BLaER1 (cell line): ENCODE data around the gene B9D2.

Experiments
- H3K27ac ChIP-seq: shearing (Covaris generic); formaldehyde crosslinking; 2 replicates; pipeline ENCODE4 v1.8.1; 2022
- H3K27me3 ChIP-seq: shearing (Covaris generic); formaldehyde crosslinking; 2 replicates; pipeline ENCODE4 v1.8.1; 2022
- H3K36me3 ChIP-seq: shearing (Covaris generic); formaldehyde crosslinking; 2 replicates; pipeline ENCODE4 v1.8.1; 2022
- H3K4me1 ChIP-seq: shearing (Covaris generic); formaldehyde crosslinking; 2 replicates; pipeline ENCODE4 v1.8.1; 2022
- H3K4me2 ChIP-seq: shearing (Covaris generic); formaldehyde crosslinking; 2 replicates; pipeline ENCODE4 v1.8.1; 2022
- H3K4me3 ChIP-seq: shearing (Covaris generic); formaldehyde crosslinking; 2 replicates; pipeline ENCODE4 v1.8.1; 2022
- H3K9ac ChIP-seq: shearing (Covaris generic); formaldehyde crosslinking; 2 replicates; pipeline ENCODE4 v1.8.1; 2022
- H3K9me3 ChIP-seq: shearing (Covaris generic); formaldehyde crosslinking; 2 replicates; pipeline ENCODE4 v1.8.1; 2022
- H4K20me1 ChIP-seq: shearing (Covaris generic); formaldehyde crosslinking; 2 replicates; pipeline ENCODE4 v1.8.1; 2022
- Cebpa-rat ChIP-seq: shearing (Covaris generic); IDR thresholded peaks from 2 replicates; pipeline ENCODE4 v1.8.1; 2022

Gene B9D2

DNA sequence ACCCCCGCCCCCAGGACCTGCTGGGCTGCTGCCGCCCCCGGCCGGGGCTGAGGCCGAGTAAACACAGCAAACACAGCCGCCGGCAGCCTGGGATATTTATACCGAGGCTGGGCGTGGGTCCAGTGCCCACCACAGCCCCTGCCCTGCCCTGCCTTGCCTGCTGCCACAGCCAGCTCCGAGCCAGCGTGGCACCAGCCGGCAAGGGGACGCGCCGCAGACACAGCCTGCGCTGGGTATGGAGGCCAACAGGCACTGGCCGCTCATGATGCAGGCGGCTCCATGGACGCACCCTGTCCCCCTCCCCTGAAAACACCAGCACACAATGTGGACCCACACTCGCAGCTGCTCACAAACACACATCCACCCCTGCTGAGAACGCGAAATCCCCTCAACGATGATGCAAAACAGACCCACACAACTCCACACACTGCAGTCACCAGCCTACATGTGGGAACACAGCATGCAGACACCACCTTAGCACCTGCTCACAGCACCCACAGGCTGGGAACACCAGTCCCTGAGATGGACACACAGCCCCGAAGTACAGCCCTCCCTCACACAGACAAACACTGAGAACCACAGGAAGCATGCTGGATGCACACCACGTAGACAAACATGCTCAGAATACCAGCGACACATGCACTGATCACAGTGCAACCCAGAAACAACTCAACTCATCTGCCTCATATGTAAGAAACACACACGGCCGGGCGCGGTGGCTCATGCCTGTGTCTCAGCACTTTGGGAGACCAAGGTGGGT, 37.8 kb downstream of the B9D2 start:
- no peaks in the 10 kb centered on the region for H3K9me3 ChIP-seq
- peaks cover 84% of the 10 kb centered on the region for H4K20me1 ChIP-seq
- peak overlapping the region; percentile 55 for H3K4me3 ChIP-seq
- no peaks in the 10 kb centered on the region for H3K27me3 ChIP-seq
- no peak for TF ChIP-seq Cebpa-rat
- H3K4me1 ChIP-seq, result peaks cover 88% of the 10 kb centered on the region
- H3K4me2 ChIP-seq, result peak overlapping the region; percentile 98
- H3K27ac ChIP-seq, result peak overlapping the region; percentile 80
- peak overlapping the region; percentile 71 for H3K9ac ChIP-seq
- H3K36me3 ChIP-seq, result peaks cover 39% of the 10 kb centered on the region

DNA sequence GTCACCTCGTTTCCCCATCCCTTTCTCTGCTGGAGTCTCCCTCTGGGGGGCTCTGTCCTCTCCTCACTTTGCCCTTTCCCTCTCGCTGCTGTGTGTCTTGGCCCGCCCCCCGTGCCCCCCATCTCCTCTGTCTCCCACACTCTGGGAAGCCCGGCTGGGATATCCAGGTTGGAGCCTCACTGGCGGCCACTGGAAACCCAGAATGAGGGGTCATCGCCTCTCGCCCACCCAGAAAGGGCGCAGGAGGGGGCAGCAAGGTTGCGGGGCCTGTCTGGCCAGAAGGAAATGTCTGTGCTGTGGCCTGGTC, 38.4 kb downstream of the B9D2 start:
- Histone ChIP-seq H3K9ac (peak overlapping the region; percentile 42), H4K20me1 (peaks cover 88% of the 10 kb centered on the region), H3K4me3 (no peak overlapping the region), H3K27ac (peak overlapping the region; percentile 80), H3K36me3 (peaks cover 41% of the 10 kb centered on the region), H3K9me3 (no peaks in the 10 kb centered on the region), H3K4me1 (peaks cover 88% of the 10 kb centered on the region), H3K27me3 (no peaks in the 10 kb centered on the region), H3K4me2 (peak overlapping the region; percentile 98)
- TF ChIP-seq Cebpa-rat, result no peak

DNA sequence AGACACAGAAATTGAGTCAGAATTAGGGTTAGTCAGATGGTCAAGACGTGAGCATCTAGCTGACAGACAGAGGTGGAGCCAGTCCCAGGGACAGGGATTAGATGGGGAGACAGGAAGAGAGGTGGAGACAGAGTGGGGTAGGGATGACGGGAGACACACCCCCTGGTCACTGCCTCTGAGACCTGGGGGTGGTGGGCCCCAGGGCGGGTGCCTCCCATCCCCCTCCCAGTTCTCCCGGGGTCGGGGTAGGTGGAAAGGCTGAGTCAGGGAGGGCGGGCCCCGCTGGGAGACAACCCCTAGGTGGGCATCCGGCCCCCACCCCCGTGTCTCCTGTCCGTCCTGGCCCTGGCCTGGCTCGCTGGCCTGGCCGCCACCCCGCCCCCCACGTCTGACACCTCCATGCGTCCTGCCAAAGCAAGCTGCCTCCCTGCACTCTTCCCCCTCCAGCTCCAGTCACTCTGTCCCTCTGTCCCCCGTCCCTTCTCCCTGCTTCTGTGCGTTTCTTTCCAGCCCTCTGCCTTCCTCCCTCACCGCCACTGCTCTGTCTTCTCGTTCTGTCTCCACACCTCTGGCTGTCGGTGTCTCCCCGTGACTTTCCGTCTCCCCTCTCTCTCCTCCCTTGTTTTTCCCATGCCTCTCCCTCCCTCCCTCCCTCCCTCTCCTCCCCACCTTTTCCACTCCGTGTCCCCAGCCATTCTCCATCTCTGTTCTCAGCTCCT, 38.9 kb downstream of the B9D2 start:
- Histone ChIP-seq H3K36me3 (peaks cover 41% of the 10 kb centered on the region), H3K9ac (no peak overlapping the region), H4K20me1 (peaks cover 93% of the 10 kb centered on the region), H3K27me3 (no peaks in the 10 kb centered on the region), H3K4me3 (no peak overlapping the region), H3K4me2 (peak overlapping the region; percentile 98), H3K4me1 (peaks cover 88% of the 10 kb centered on the region), H3K9me3 (no peaks in the 10 kb centered on the region), H3K27ac (no peak overlapping the region)
- no peak for TF ChIP-seq Cebpa-rat

DNA sequence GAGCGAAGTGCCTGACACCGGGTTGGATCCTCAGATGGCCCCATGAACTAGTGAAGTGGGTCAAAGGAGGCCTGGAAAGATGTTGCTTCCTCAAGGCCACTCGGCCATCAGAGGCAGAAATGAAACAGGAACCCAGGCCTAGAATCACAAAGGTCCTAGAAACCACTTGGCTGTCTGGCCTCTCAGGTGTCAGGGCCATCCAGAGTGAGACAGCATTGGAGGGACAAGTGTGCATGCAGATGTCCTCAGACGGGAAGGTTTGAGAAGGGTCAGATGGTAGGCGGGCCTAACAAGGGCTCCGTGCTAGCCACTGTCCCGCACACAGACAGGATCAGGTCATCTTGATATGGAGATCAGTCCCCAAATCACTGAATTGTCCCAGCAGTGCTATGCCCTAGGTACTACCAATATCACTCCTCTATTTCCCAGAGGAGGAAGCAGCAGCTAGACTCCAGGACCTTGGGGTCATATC, 39.7 kb downstream of the B9D2 start:
- Histone ChIP-seq H3K9ac (peak overlapping the region; percentile 59; the same call in 1 of the 2 replicates), H3K27ac (peak overlapping the region; percentile 70), H3K4me3 (no peak overlapping the region), H3K4me2 (peak overlapping the region; percentile 98), H3K9me3 (no peaks in the 10 kb centered on the region), H3K27me3 (no peaks in the 10 kb centered on the region), H4K20me1 (peaks cover 97% of the 10 kb centered on the region), H3K36me3 (peaks cover 44% of the 10 kb centered on the region), H3K4me1 (peaks cover 82% of the 10 kb centered on the region)
- no peak for TF ChIP-seq Cebpa-rat

DNA sequence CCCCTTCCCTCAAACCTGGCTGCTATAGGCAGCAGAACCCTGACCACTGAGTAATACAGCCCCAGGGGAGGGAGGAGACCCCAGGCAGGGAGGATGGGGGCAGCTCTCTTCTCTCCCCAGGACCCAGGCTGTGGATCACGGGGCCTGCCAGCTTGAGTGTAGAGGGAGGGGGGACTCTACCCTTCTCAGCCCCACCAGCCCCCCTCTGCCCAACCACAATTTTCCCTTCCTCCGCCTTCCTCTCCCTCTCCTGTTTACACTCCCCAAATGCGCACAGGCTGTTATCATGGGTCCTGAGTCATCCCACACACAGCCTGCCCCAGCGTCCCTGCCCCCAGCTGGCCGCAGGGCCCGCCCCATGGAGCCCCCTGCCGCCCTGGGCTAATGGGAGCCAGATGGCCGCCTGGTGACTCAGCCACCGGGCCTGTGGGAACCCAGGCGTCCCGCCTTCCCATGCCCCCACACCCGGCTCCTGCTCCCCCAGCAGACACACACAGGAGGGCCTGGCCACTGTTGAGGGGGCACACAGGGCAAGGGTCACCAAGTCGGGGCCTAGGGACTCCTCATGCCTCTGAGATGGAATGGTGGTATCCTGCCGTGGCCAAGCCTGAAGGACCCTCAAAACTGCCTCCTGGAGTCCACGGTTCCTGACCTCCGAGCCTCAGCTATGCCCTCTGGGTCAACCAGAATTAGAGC, 40.4 kb downstream of the B9D2 start:
- no peak for TF ChIP-seq Cebpa-rat
- Histone ChIP-seq H3K4me2 (peak overlapping the region; percentile 98), H3K36me3 (peaks cover 51% of the 10 kb centered on the region), H3K9me3 (no peaks in the 10 kb centered on the region), H3K4me1 (peaks cover 75% of the 10 kb centered on the region), H3K27ac (peak overlapping the region; percentile 70), H3K9ac (peak overlapping the region; percentile 59), H3K27me3 (no peaks in the 10 kb centered on the region), H4K20me1 (peaks cover 97% of the 10 kb centered on the region), H3K4me3 (no peak overlapping the region)

DNA sequence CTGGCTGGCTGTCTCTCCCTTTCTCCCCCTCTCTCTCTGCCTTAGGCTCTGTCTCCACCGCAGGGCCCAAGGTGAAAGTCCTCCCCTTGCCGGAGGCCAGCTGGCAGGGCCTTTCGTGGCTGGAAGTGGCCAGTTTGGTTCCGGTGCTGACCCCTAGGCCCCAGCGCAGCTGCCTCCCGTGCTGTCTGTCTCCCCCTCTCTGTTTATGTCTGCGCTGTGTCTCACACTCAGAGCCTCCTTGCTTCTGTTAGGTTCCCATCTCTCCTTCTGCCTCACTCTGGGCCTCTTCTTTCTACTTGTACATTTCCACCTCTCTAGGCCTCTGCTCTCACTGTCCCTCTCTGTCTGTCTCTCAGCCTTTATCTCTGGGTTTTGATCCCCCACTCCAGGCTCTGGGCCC, 40.9 kb downstream of the B9D2 start:
- Histone ChIP-seq H3K36me3 (peaks cover 56% of the 10 kb centered on the region), H3K4me3 (no peak overlapping the region), H3K4me1 (peaks cover 69% of the 10 kb centered on the region), H3K9ac (peak overlapping the region; percentile 59), H3K27ac (peak overlapping the region; percentile 70), H3K27me3 (no peaks in the 10 kb centered on the region), H3K4me2 (peak overlapping the region; percentile 98), H4K20me1 (peaks cover 97% of the 10 kb centered on the region), H3K9me3 (no peaks in the 10 kb centered on the region)
- TF ChIP-seq Cebpa-rat, result no peak

DNA sequence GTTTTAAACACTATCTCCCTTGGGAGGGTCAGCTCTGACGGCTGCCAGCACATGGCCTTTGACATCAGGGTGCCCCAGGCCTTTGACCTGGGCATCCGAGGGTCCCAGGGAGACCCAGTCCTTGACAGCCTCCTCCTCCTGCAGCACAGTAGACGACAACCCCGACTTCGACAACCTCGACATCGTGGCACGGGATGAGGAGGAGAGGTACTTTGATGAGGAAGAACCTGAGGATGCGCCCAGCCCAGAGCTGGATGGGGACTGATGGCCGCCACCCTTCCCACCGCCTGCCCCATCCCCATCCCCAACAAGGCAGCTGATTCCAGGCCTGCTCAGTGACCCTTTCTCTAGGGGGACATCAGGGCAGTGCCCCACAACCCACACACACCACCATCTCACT, 41.5 kb downstream of the B9D2 start:
- Histone ChIP-seq H3K9ac (peak overlapping the region; percentile 59; the same call in 1 of the 2 replicates), H3K4me3 (no peak overlapping the region), H3K9me3 (no peaks in the 10 kb centered on the region), H3K36me3 (peaks cover 62% of the 10 kb centered on the region), H3K27me3 (no peaks in the 10 kb centered on the region), H4K20me1 (peaks cover 93% of the 10 kb centered on the region), H3K27ac (peak overlapping the region; percentile 70), H3K4me2 (peak overlapping the region; percentile 98), H3K4me1 (peaks cover 64% of the 10 kb centered on the region)
- TF ChIP-seq Cebpa-rat, result no peak

DNA sequence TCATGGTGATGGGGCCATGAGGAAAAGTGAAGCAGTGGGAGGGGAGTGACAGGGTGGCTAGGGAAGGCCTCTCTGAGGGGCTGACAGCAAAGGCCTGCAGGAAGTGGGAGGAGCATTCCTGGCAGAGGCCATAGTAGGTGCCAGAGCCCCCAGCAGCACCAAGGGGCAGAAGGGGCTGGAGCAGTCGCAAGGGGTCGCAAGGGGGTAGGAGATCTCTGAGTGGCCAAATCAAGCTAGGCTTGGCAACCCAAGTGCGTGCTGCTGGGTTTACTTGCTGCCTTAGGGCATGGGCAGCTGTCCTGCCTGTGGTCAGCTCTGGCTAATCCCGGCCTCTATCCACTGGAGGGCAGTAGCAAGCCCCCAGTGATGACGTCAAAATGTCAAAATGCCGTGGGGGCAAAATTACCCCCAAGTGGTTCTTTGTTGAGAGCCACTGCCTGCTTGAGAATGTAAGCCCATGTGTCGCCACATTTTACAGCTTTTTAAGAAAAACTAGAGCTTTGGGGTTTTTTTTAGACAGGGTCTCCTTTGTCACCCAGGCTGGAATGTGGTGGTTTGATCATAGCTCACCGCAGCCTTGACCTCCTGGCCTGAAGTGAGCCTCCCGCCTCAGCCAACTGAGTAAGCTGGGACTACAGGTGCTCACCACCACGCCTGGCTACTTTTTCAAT, 42.2 kb downstream of the B9D2 start:
- H3K36me3 ChIP-seq, result peaks cover 69% of the 10 kb centered on the region
- no peaks in the 10 kb centered on the region for H3K9me3 ChIP-seq
- no peak overlapping the region for H3K4me3 ChIP-seq
- H3K27ac ChIP-seq, result peak overlapping the region; percentile 20
- no peak for TF ChIP-seq Cebpa-rat
- H3K27me3 ChIP-seq, result no peaks in the 10 kb centered on the region
- peak overlapping the region; percentile 98 for H3K4me2 ChIP-seq
- H3K9ac ChIP-seq, result no peak overlapping the region; the same call in 1 of the 2 replicates
- H4K20me1 ChIP-seq, result peaks cover 85% of the 10 kb centered on the region
- peaks cover 56% of the 10 kb centered on the region for H3K4me1 ChIP-seq

DNA sequence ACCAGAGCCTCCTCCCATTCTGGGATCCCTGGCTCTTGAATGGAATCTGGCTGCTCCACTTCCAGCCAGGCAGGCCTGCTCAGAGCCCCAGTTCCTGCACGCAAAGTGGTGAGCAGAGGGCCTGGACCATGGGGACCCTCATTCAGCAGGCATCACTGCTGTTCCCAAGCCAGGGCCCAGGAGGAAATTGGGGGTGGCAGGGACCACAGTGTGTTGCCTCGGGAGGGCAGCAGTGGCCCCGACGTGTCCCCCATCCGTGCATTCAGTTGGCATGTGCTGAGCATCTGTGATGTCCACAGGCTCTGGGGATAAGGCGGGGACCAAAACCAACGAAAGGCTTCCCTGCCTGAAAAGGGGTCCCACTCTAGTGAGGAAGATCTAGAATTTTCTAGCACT, 42.7 kb downstream of the B9D2 start:
- Histone ChIP-seq H4K20me1 (peaks cover 83% of the 10 kb centered on the region), H3K4me2 (peak overlapping the region; percentile 98), H3K4me1 (peaks cover 51% of the 10 kb centered on the region), H3K9me3 (no peaks in the 10 kb centered on the region), H3K4me3 (no peak overlapping the region), H3K27ac (no peak overlapping the region), H3K27me3 (no peaks in the 10 kb centered on the region), H3K9ac (no peak overlapping the region), H3K36me3 (peaks cover 74% of the 10 kb centered on the region)
- no peak for TF ChIP-seq Cebpa-rat
